Measurements from ENCODE around the gene STMP1. TPM values are rescaled to one million over a fixed set of nuclear protein-coding genes. Genes with fewer than 3 reads are reported as not detected.

Gene STMP1
- polyA plus RNA-seq, 1 of the 3 experiments (the other 2 are of a cell fraction): 26.0 TPM

- TF ChIP-seq ZBTB33 (IDR thresholded peaks at IDR 0.05; ENCODE audit: borderline replicate concordance, low read depth) (no peak), ELF1 (IDR thresholded peaks at IDR 0.05) (no peak), MAX (IDR thresholded peaks at IDR 0.05; ENCODE audit: low read depth) (no peak)
Observed at GRCh38 chr7:135664046-135664589, 1.8 kb downstream of the STMP1 start (continued).

- no peaks in the 10 kb centered on the region for H3K9me3 ChIP-seq
- peak overlapping the region; percentile 88 for H3K4me2 ChIP-seq
- H3K9ac ChIP-seq: peak overlapping the region; percentile 99; the same call in 1 of the 2 replicates
- no peaks in the 10 kb centered on the region for H3K9me2 ChIP-seq
- TF ChIP-seq CTCF (IDR thresholded peaks at IDR 0.05) (no peak), POLR2AphosphoS5 (IDR thresholded peaks at IDR 0.05; ENCODE audit: low read depth, low read length) (no peak), NFIC (IDR thresholded peaks at IDR 0.05; ENCODE audit: borderline replicate concordance) (no peak), ZBTB33 (IDR thresholded peaks at IDR 0.05; ENCODE audit: borderline replicate concordance, low read depth) (no peak), GATA2 (CRISPR knock-in tag; IDR thresholded peaks at IDR 0.05) (no peak), MEF2A (IDR thresholded peaks at IDR 0.05; ENCODE audit: borderline replicate concordance, low read depth) (no peak), CHD2 (IDR thresholded peaks at IDR 0.05; ENCODE audit: low read length, partially characterized antibody) (no peak), RCOR1 (IDR thresholded peaks at IDR 0.05; ENCODE audit: low read length) (no peak), NRF1 (IDR thresholded peaks at IDR 0.05; ENCODE audit: low read depth, low read length) (no peak), IRF3 (IDR thresholded peaks at IDR 0.05; ENCODE audit: low read depth, low read length) (no peak), GABPA (IDR thresholded peaks at IDR 0.05; ENCODE audit: low read depth) (no peak), RFX5 (IDR thresholded peaks at IDR 0.05; ENCODE audit: low read length) (no peak), ELF1 (IDR thresholded peaks at IDR 0.05) (no peak), TCF12 (IDR thresholded peaks at IDR 0.05) (no peak)
- WGBS (ENCODE audit: low lambda C conversion rate): 81% methylated on average over 3 of the region's 3 CpGs
- ChIA-PET POLR2A (no interaction called here), CTCF (interaction anchor here (0.7 to 12.8 kb wide), 6 partner anchors 8 to 390 kb away, joined by 3 to 154 read pairs (median 6); no protein-coding TSS in a partner anchor)
- H3K27me3 ChIP-seq (ENCODE audit: insufficient read depth): no peaks in the 10 kb centered on the region
- H3K27ac ChIP-seq (ENCODE audit: low read depth in 2 of 2, low read length in 1 of 2): peak overlapping the region in 1 of 2 experiments; percentile 97; a peak in 2 of 4 replicates
- H3F3A ChIP-seq (replicated peaks; ENCODE audit: insufficient read depth): peaks cover 51% of the 10 kb centered on the region
- peaks cover 12 to 21% of the 10 kb centered on the region in 2 experiments for H3K4me1 ChIP-seq (ENCODE audit: control insufficient read depth in 1 of 2, insufficient read depth in 2 of 2, low read depth in 1 of 2, low read length in 1 of 2)
- H3K36me3 ChIP-seq (replicated peaks in 1 of 2; ENCODE audit: control insufficient read depth in 1 of 2, insufficient read depth in 2 of 2, low read length in 1 of 2): peaks cover 0 to 41% of the 10 kb centered on the region in 2 experiments
- peak overlapping the region in 1 of 2 experiments; percentile 96; a peak in 1 of 4 replicates for H3K4me3 ChIP-seq (ENCODE audit: low read depth in 2 of 2, low read length in 1 of 2)
- peaks cover 77% of the 10 kb centered on the region for H3K79me2 ChIP-seq (ENCODE audit: insufficient read depth)
- DNase-seq: no peak
- peaks cover 24% of the 10 kb centered on the region; the same call in 1 of the 2 replicates for H4K20me1 ChIP-seq (ENCODE audit: insufficient read depth)
- no peak overlapping the region for H2AFZ ChIP-seq (ENCODE audit: low read depth)
Observed at GRCh38 chr7:135665042-135665441, 2.7 kb downstream of the STMP1 start.
